ENCODE measurements around the gene PRDM12. TPM values are rescaled to one million over a fixed set of nuclear protein-coding genes. Genes with fewer than 3 reads are reported as not detected.
A peak's percentile ranks its signal among the peaks of the same experiment; 100 is the strongest.

Gene PRDM12
- total RNA-seq, 1 experiment from 2014 or later: not detected

- no peak for DNase-seq (ENCODE audit: low read depth)
Measured at GRCh38 chr9:130720762-130721161, 56.4 kb downstream of the PRDM12 start.

DNA sequence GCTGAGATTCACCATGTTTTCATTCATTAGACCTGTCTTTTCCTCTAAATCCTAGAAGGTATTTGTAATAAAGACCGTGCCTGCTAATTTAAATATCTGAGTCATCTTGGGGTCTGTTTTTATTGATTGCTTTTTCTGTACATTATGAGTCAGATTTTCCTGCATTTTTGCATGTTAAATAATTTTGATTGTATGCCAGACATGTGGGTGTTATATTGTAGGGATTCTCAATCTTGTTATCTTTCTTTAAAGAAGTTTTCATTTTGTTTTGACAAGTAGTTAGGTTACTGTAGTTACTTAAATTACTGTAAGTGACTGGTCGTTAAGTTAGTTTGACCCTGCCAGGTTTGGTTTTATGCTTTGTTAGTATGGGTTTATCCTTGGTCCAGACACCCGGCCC, 64.3 kb downstream of the PRDM12 start:
- peak; percentile 83 for DNase-seq (ENCODE audit: low read depth)

- DNase-seq (ENCODE audit: low read depth): peak; percentile 18
Measured at GRCh38 chr9:130729145-130729544, 64.8 kb downstream of the PRDM12 start.

- no peak for DNase-seq (ENCODE audit: low read depth)
Measured at GRCh38 chr9:130731355-130731754, 67.0 kb downstream of the PRDM12 start.

GRCh38 chr9:130732136-130732535, 67.7 kb downstream of the PRDM12 start:
- DNase-seq (ENCODE audit: low read depth): no peak

Other genes starting within 250 kb of the PRDM12 start
- 0.74 and 4.0 TPM in 2 replicates for gene ASS1, start 219.6 kb upstream of the PRDM12 start, total RNA-seq (2014; rRNA removed; shearing (Covaris generic))
- gene FUBP3, start 85.0 kb upstream of the PRDM12 start, total RNA-seq (2014; rRNA removed; shearing (Covaris generic)): 32.5 and 49.2 TPM in 2 replicates
- 27.4 and 44.1 TPM in 2 replicates for gene EXOSC2, start 29.2 kb downstream of the PRDM12 start, total RNA-seq (2014; rRNA removed; shearing (Covaris generic))
- gene ABL1, start 170.7 kb downstream of the PRDM12 start, total RNA-seq (2014; rRNA removed; shearing (Covaris generic)): 14.4 and 33.0 TPM in 2 replicates
- gene QRFP, start 232.2 kb downstream of the PRDM12 start, total RNA-seq (2014; rRNA removed; shearing (Covaris generic)): not detected in 2 replicates